HFF-Myc (cell line): ENCODE results near the gene LPAR3.

Source experiments
- DNase-seq: peaks from one replicate; pipeline ENCODE4 v3.0.0-alpha.2; 2011; ENCODE audit warnings: low read depth; ENCODE audit errors: extremely low read depth
- H3K4me3 ChIP-seq: replicated peaks from 2 replicates; pipeline ENCODE4 v1.5.1; 2011; ENCODE audit warnings: low read depth, mild to moderate bottlenecking, control low read depth, low read length
- CTCF ChIP-seq: IDR thresholded peaks from 2 replicates; pipeline ENCODE4 v1.5.1; 2012; ENCODE audit warnings: mild to moderate bottlenecking, low read depth, low read length, control low read depth; ENCODE audit errors: missing control alignments

LPAR3 gene

GRCh38 chr1:84823511-84823910 lies 69.5 kb downstream of the LPAR3 start:
- no peak overlapping the region for H3K4me3 ChIP-seq
- no peak for DNase-seq
- no peak for TF ChIP-seq CTCF

- no peak overlapping the region for H3K4me3 ChIP-seq
- TF ChIP-seq CTCF = no peak
- no peak for DNase-seq
These were observed 82.7 kb downstream of the LPAR3 start for GRCh38 chr1:84810343-84810742.

GRCh38 chr1:84809023-84809422 lies 84.0 kb downstream of the LPAR3 start:
- DNase-seq = no peak
- TF ChIP-seq CTCF = no peak
- H3K4me3 ChIP-seq = no peak overlapping the region

- DNase-seq = no peak
- no peak overlapping the region for H3K4me3 ChIP-seq
- TF ChIP-seq CTCF = no peak
These were observed 89.4 kb downstream of the LPAR3 start for GRCh38 chr1:84803604-84804003.

GRCh38 chr1:84802567-84803232 lies 90.3 kb downstream of the LPAR3 start:
- no peak for TF ChIP-seq CTCF
- no peak overlapping the region for H3K4me3 ChIP-seq
- DNase-seq = no peak

- DNase-seq = no peak
- TF ChIP-seq CTCF = no peak
- H3K4me3 ChIP-seq = no peak overlapping the region
These were observed 92.6 kb downstream of the LPAR3 start for GRCh38 chr1:84800090-84801073.
